Measurements from ENCODE around the gene MIGA1.
"Not testable (repeated sequence)": the region's sequence is repeated elsewhere in the genome, so short reads cannot be mapped to it uniquely, and the experiment has no call there.

Gene MIGA1

GRCh38 chr1:77781683-77782082 is 2.2 kb downstream of the MIGA1 start:
- H3K36me3 Mint-ChIP-seq (ENCODE audit: low read depth): peaks cover 39% of the 10 kb centered on the region
- no peaks in the 10 kb centered on the region for H3K9me3 Mint-ChIP-seq
- peak overlapping the region; percentile 1 for H3K4me3 Mint-ChIP-seq
- peak overlapping the region; percentile 3 for H3K27ac Mint-ChIP-seq
- no peaks in the 10 kb centered on the region for H3K27me3 Mint-ChIP-seq
- H3K4me1 Mint-ChIP-seq (ENCODE audit: low read depth): peaks cover 47% of the 10 kb centered on the region

- H3K9me3 Mint-ChIP-seq: no peaks in the 10 kb centered on the region
- peaks cover 45% of the 10 kb centered on the region for H3K36me3 Mint-ChIP-seq (ENCODE audit: low read depth)
- H3K27ac Mint-ChIP-seq: no peak overlapping the region
- H3K27me3 Mint-ChIP-seq: no peaks in the 10 kb centered on the region
- H3K4me1 Mint-ChIP-seq (ENCODE audit: low read depth): peaks cover 47% of the 10 kb centered on the region
- no peak overlapping the region for H3K4me3 Mint-ChIP-seq
Measured at GRCh38 chr1:77783141-77783540, 3.7 kb downstream of the MIGA1 start.

DNA sequence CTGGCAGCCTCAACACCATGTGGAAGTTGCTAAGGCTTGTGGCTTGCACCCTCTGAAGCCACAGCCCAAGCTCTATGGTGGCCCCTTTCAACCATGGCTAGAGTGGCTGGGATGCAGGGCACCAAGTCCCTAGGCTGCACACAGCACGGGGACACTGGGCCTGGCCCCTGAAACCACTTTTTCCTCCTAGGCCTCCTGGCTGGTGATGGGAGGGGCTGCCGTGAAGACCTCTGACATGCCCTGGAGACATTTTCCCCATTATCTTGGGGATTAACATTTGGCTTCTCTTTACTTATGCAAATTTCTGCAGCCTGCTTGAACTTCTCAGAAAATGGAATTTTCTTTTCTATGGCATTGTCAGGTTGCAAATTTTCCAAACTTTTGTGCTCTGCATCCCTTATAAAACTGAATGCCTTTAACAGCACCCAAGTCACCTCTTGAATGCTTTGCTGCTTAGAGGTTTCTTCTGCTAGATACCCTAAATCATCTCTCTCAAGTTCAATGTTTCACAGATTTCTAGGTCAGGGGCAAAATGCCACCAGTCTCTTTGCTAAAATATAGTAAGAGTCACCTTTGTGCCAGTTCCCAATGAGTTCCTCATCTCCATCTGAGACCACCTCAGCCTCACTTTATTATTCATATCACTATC is 6.8 kb downstream of the MIGA1 start:
- H3K27ac Mint-ChIP-seq, H3K4me3 Mint-ChIP-seq, H3K27me3 Mint-ChIP-seq, H3K9me3 Mint-ChIP-seq: not testable (repeated sequence)
- Mint-ChIP-seq H3K36me3 (ENCODE audit: low read depth) (peaks cover 57% of the 10 kb centered on the region), H3K4me1 (ENCODE audit: low read depth) (peaks cover 26% of the 10 kb centered on the region)

GRCh38 chr1:77794550-77794949 is 15.1 kb downstream of the MIGA1 start:
- Mint-ChIP-seq H3K36me3 (ENCODE audit: low read depth) (peaks cover 40% of the 10 kb centered on the region), H3K4me3 (no peak overlapping the region), H3K4me1 (ENCODE audit: low read depth) (peaks cover 12% of the 10 kb centered on the region), H3K9me3 (no peaks in the 10 kb centered on the region), H3K27ac (no peak overlapping the region), H3K27me3 (no peaks in the 10 kb centered on the region)

DNA sequence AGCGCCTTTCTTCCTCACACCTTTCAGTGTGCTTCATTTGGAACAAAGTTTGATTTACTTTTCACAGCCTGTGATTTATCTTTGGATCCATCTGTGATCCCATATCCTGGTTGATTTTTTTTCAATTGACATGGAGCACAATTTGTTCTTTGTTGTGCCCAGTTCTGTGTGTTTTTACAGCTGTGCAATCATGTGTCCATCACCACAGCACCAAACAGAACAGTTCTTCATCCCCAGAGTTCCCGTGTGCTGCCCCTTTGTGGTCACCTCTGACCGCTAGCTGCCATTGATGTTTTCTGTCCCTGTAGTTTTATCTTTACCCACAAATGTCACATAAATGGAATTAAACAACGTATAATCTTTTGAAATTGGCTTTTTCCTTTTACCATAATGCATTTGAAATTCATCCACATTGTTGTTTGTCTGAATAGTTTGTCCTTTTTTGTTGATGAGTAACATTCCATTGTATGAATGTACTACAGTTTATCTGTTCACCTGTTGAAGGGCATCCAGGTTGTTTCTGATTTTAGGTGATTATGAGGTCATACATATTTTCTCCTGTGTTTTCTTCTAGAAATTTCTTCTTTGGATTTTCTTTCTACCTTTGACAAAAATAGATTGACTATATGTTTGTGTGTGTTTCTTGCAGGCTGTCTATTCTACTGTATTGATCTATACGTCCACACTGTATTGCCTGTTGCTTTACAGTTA is 17.4 kb downstream of the MIGA1 start:
- Mint-ChIP-seq H3K4me3 (no peak overlapping the region), H3K27me3 (no peaks in the 10 kb centered on the region), H3K9me3 (no peaks in the 10 kb centered on the region), H3K36me3 (ENCODE audit: low read depth) (peaks cover 45% of the 10 kb centered on the region), H3K27ac (no peak overlapping the region), H3K4me1 (ENCODE audit: low read depth) (peaks cover 12% of the 10 kb centered on the region)

DNA sequence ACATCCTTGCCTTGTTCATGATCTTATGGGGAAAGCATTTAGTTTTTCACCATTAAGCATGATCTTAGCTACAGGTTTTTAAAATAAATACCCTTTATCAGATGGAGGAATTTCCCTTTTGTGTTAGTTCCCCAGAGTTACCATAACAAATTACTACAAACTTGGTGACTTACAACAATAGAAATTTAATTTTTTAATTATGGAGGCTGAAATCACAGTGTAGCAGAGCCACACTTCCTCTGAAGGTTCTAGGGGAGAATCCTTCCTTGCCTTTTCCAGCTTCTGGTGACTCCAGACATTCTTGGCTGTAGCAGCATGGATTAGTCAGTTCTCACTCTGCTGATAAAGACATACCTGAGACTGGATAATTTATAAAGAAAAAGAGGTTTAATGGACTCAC is 18.5 kb downstream of the MIGA1 start:
- Mint-ChIP-seq H3K36me3 (ENCODE audit: low read depth) (peaks cover 47% of the 10 kb centered on the region), H3K27me3 (no peaks in the 10 kb centered on the region), H3K27ac (no peak overlapping the region), H3K4me3 (no peak overlapping the region), H3K4me1 (ENCODE audit: low read depth) (peaks cover 8% of the 10 kb centered on the region), H3K9me3 (no peaks in the 10 kb centered on the region)

DNA sequence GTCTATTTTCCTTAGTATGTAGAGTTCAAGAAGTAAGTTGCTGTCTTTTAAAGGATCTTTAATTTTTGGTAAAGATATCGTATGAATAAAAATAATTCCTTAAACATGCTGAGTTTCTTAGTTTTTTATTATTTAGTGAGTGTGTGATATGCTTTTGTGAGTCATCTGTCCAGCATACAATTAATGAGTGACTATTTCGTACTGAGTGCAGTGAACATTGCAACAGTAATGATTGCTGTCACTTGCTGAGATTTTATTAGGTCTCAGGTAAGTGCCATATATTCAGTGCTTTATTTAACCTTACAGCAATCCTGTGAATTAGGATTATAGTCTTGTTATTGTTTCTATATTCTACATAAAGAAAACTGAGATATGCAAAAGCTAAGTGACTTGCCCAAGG is 22.6 kb downstream of the MIGA1 start:
- Mint-ChIP-seq H3K9me3 (no peaks in the 10 kb centered on the region), H3K27me3 (no peaks in the 10 kb centered on the region), H3K27ac (no peak overlapping the region), H3K4me1 (ENCODE audit: low read depth) (peaks cover 5% of the 10 kb centered on the region), H3K4me3 (no peak overlapping the region), H3K36me3 (ENCODE audit: low read depth) (peaks cover 53% of the 10 kb centered on the region)

DNA sequence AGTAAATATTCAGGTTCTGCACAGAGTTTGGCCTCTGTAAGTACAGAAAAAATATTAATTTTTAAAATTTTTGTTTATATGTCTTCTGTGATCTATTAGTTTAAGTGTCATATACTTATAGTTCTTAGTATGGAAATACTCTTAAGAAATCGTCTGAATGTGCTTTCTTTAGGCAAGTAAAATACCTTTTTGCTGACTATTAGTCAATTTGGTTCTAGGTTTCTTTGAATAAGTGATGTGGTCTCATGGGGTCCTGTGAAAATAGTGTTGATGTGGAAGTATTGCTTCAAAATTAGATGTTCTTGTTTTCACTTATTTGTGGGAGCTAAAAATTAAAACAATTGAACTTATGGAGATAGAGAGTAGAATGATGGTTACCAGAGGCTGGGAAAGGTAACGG is 23.9 kb downstream of the MIGA1 start:
- no peak overlapping the region for H3K27ac Mint-ChIP-seq
- H3K9me3 Mint-ChIP-seq: no peaks in the 10 kb centered on the region
- H3K36me3 Mint-ChIP-seq (ENCODE audit: low read depth): peaks cover 48% of the 10 kb centered on the region
- no peaks in the 10 kb centered on the region for H3K27me3 Mint-ChIP-seq
- H3K4me3 Mint-ChIP-seq: no peak overlapping the region
- H3K4me1 Mint-ChIP-seq (ENCODE audit: low read depth): peaks cover 2% of the 10 kb centered on the region

DNA sequence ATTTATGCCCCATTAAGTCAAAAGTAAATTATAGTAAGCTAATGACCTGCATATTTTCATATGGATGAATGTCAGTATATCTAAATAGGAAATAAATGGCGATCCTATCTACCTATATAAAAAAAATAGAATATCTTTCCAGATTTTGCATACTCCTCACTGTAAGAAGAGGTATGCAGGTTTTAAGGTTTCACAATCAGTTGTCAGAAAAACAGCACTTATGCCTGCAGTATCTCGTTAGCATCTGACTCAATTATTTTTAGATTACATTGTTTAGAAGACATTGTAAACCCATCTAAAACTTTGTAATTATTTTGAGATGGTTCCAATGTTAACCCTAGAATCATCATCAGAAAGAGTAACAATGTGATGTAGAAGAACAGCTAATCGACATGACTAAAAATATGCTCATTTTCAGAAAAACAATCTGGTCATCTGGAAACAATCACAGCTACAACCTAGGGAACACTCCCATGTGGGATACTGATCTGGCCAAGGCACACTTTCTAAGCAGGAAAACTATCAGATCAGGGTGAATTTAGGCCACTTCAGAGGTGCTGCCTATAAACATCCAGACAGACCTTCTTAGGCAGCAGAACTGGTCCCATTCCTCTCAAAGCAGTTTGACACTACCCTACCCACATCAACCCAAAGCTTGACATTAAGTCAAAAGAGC is 30.5 kb downstream of the MIGA1 start:
- H3K4me1 Mint-ChIP-seq (ENCODE audit: low read depth); H3K27ac Mint-ChIP-seq: not testable (repeated sequence)
- peaks cover 55% of the 10 kb centered on the region for H3K36me3 Mint-ChIP-seq (ENCODE audit: low read depth)

GRCh38 chr1:77811589-77811988 is 32.1 kb downstream of the MIGA1 start:
- peaks cover 58% of the 10 kb centered on the region for H3K36me3 Mint-ChIP-seq (ENCODE audit: low read depth)
- H3K4me1 Mint-ChIP-seq (ENCODE audit: low read depth): not testable (repeated sequence)

More for the DNA sequence above, 30.5 kb downstream of the MIGA1 start:
- H3K9me3 Mint-ChIP-seq, H3K4me3 Mint-ChIP-seq, H3K27me3 Mint-ChIP-seq: not testable (repeated sequence)

DNA sequence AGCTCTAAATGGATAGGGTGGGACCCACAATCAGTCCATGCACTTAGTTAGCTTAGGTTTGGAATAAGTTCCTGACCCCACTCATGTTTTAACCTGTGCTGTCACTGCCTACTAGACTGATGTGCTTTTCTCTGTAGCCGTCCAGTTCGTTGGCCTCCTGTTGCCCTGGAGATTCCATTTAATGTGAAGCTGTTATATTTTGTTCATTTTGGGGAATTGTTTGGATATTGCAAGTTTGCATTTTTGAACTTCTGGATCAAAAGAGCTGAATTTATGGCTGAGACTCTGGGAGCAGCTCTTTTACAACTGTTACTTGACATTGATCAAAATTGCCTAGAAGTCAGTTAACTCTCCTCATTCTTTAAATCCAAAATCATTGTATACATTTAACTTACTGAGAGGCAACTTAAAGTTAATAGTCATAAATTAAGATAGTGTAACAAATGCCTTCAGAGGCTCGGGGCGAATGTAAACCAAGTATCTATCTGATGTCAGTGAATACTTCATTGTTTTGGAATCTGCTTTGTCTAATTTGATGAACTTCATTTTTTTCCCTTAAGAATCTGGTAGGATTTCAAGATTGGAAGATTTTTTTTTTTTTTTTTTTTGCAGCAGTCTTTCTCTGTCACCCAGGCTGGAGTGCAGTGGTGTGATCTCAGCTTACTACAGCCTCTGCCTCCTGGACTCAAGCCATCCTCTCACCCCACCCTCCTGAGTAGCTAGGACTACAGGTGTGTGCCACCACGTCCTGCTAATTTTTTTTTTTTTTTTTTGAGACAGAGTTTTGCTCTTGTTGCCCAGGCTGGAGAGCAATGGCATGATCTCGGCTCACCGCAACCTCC is 38.1 kb downstream of the MIGA1 start:
- H3K4me3 Mint-ChIP-seq: no peak overlapping the region
- H3K4me1 Mint-ChIP-seq (ENCODE audit: low read depth): no peaks in the 10 kb centered on the region
- H3K27me3 Mint-ChIP-seq: no peaks in the 10 kb centered on the region
- H3K36me3 Mint-ChIP-seq (ENCODE audit: low read depth): peaks cover 68% of the 10 kb centered on the region
- H3K9me3 Mint-ChIP-seq: no peaks in the 10 kb centered on the region
- no peak overlapping the region for H3K27ac Mint-ChIP-seq

More at GRCh38 chr1:77811589-77811988, 32.1 kb downstream of the MIGA1 start:
- H3K27me3 Mint-ChIP-seq, H3K27ac Mint-ChIP-seq, H3K4me3 Mint-ChIP-seq, H3K9me3 Mint-ChIP-seq: not testable (repeated sequence)

GRCh38 chr1:77820121-77820520 is 40.7 kb downstream of the MIGA1 start:
- Mint-ChIP-seq H3K4me1 (ENCODE audit: low read depth) (no peaks in the 10 kb centered on the region), H3K36me3 (ENCODE audit: low read depth) (peaks cover 61% of the 10 kb centered on the region), H3K27ac (no peak overlapping the region), H3K4me3 (no peak overlapping the region), H3K27me3 (no peaks in the 10 kb centered on the region), H3K9me3 (no peaks in the 10 kb centered on the region)

- Mint-ChIP-seq H3K9me3 (no peaks in the 10 kb centered on the region), H3K27ac (no peak overlapping the region), H3K36me3 (ENCODE audit: low read depth) (peaks cover 49% of the 10 kb centered on the region), H3K27me3 (no peaks in the 10 kb centered on the region), H3K4me3 (no peak overlapping the region), H3K4me1 (ENCODE audit: low read depth) (peaks cover 2% of the 10 kb centered on the region)
Measured at GRCh38 chr1:77824079-77824478, 44.6 kb downstream of the MIGA1 start.

DNA sequence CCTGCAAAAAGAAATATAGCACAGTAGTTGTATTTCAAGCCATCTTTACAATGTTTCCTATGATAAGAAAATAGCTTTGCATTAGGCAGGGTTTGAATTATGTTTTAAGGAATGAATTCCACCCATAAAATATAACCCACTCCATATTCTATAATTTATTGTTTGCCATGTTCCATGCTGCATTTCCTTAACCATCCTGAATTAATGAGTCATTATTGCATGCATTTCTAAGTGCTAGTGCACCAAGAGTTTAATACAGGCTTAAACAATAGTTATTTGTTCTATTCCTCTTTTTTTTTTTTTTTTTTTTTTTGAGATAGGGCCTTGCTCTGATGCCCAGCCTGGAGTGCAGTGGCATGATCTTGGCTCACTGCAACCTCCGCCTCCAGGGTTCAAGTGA is 45.2 kb downstream of the MIGA1 start:
- Mint-ChIP-seq H3K4me3 (no peak overlapping the region), H3K9me3 (no peaks in the 10 kb centered on the region), H3K4me1 (ENCODE audit: low read depth) (peaks cover 2% of the 10 kb centered on the region), H3K27me3 (no peaks in the 10 kb centered on the region), H3K27ac (no peak overlapping the region), H3K36me3 (ENCODE audit: low read depth) (peaks cover 48% of the 10 kb centered on the region)

Data from stimulated activated naive CD8-positive, alpha-beta T cell treated with anti-CD3 and anti-CD28 coated beads, Interleukin-15, Interleukin-2, amounts not matched to agents 100 ng/mL and 50 ng/mL, for 24 hours (primary cell).